Measurements from ENCODE around the gene VEPH1. TPM values are rescaled to one million over a fixed set of nuclear protein-coding genes. Genes with fewer than 3 reads are reported as not detected.

Gene VEPH1
- polyA plus RNA-seq, 1 of the 3 experiments (the other 2 are of a cell fraction), result 6.0 TPM

DNA sequence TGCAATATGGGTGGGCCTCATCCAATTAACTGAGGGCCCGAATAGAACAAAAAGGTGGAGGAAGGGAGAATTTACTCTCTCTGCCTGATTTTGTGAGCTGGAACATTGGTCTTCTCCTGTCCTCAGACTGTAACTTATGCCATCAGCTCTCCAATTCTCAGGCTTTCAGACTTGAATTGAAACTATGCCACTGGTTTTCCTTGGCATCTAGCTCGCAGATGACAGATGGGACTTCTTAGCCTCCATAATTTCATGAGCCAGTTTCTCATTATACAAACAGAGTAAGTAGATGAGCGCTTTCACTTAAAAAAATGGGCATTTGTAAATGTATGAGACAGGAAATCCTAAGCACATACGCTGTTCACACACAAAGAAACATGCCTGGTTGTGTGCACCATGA is 75.3 kb downstream of the VEPH1 start:
- no peaks in the 10 kb centered on the region for H3K9me3 ChIP-seq
- H4K20me1 ChIP-seq (ENCODE audit: insufficient read depth), result no peaks in the 10 kb centered on the region
- no peak overlapping the region for H3K9ac ChIP-seq
- H3F3A ChIP-seq (replicated peaks; ENCODE audit: insufficient read depth), result peaks cover 9% of the 10 kb centered on the region
- DNase-seq, result no peak
- no peaks in the 10 kb centered on the region for H3K9me2 ChIP-seq
- ChIA-PET CTCF (no interaction called here), POLR2A (no interaction called here)
- peaks cover 0 to 5% of the 10 kb centered on the region in 2 experiments for H3K36me3 ChIP-seq (replicated peaks in 1 of 2; ENCODE audit: control insufficient read depth in 1 of 2, insufficient read depth in 2 of 2, low read length in 1 of 2)
- H3K4me3 ChIP-seq (ENCODE audit: low read depth in 2 of 2, low read length in 1 of 2), result no peak overlapping the region
- peaks cover 0 to 24% of the 10 kb centered on the region in 2 experiments; a peak in 2 of 4 replicates for H3K4me1 ChIP-seq (ENCODE audit: control insufficient read depth in 1 of 2, insufficient read depth in 2 of 2, low read depth in 1 of 2, low read length in 1 of 2)
- no peak overlapping the region for H3K27ac ChIP-seq (ENCODE audit: low read depth in 2 of 2, low read length in 1 of 2)
- no peaks in the 10 kb centered on the region for H3K79me2 ChIP-seq (ENCODE audit: insufficient read depth)
- H3K27me3 ChIP-seq (ENCODE audit: insufficient read depth), result no peaks in the 10 kb centered on the region
- no peak overlapping the region for H3K4me2 ChIP-seq
- 91% methylated on average over 4 of the region's 4 CpGs for WGBS (ENCODE audit: low lambda C conversion rate)
- no peak overlapping the region for H2AFZ ChIP-seq (ENCODE audit: low read depth)
- TF ChIP-seq, protein P1, sequence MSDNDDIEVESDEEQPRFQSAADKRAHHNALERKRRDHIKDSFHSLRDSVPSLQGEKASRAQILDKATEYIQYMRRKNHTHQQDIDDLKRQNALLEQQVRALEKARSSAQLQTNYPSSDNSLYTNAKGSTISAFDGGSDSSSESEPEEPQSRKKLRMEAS (IDR thresholded peaks at IDR 0.05; ENCODE audit: low read depth), result no peak
- TF ChIP-seq YY1 (IDR thresholded peaks at IDR 0.05; ENCODE audit: low read depth) (no peak), GATA2 (CRISPR knock-in tag; IDR thresholded peaks at IDR 0.05) (no peak), POLR2AphosphoS5 (IDR thresholded peaks at IDR 0.05; ENCODE audit: low read depth, low read length) (no peak), TAF1 (IDR thresholded peaks at IDR 0.05; ENCODE audit: borderline replicate concordance, low read depth, low read length) (no peak), MEF2A (IDR thresholded peaks at IDR 0.05; ENCODE audit: borderline replicate concordance, low read depth) (no peak), FOXJ3 (CRISPR knock-in tag; IDR thresholded peaks at IDR 0.05) (no peak), TCF12 (IDR thresholded peaks at IDR 0.05) (no peak), SIN3A (IDR thresholded peaks at IDR 0.05; ENCODE audit: borderline replicate concordance, low read depth, low read length) (no peak), FOXM1 (IDR thresholded peaks at IDR 0.05; ENCODE audit: low read depth) (no peak), SMC3 (IDR thresholded peaks at IDR 0.05; ENCODE audit: low read depth, low read length) (no peak), CHD2 (IDR thresholded peaks at IDR 0.05; ENCODE audit: low read length, partially characterized antibody) (no peak)
- TF ChIP-seq, protein P2, sequence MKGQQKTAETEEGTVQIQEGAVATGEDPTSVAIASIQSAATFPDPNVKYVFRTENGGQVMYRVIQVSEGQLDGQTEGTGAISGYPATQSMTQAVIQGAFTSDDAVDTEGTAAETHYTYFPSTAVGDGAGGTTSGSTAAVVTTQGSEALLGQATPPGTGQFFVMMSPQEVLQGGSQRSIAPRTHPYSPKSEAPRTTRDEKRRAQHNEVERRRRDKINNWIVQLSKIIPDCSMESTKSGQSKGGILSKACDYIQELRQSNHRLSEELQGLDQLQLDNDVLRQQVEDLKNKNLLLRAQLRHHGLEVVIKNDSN (IDR thresholded peaks at IDR 0.05; ENCODE audit: borderline replicate concordance, low read depth), result no peak
- TF ChIP-seq, protein P3, sequence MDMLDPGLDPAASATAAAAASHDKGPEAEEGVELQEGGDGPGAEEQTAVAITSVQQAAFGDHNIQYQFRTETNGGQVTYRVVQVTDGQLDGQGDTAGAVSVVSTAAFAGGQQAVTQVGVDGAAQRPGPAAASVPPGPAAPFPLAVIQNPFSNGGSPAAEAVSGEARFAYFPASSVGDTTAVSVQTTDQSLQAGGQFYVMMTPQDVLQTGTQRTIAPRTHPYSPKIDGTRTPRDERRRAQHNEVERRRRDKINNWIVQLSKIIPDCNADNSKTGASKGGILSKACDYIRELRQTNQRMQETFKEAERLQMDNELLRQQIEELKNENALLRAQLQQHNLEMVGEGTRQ (IDR thresholded peaks at IDR 0.05; ENCODE audit: borderline replicate concordance, low read depth, low read length), result no peak
- TF ChIP-seq, protein P4, sequence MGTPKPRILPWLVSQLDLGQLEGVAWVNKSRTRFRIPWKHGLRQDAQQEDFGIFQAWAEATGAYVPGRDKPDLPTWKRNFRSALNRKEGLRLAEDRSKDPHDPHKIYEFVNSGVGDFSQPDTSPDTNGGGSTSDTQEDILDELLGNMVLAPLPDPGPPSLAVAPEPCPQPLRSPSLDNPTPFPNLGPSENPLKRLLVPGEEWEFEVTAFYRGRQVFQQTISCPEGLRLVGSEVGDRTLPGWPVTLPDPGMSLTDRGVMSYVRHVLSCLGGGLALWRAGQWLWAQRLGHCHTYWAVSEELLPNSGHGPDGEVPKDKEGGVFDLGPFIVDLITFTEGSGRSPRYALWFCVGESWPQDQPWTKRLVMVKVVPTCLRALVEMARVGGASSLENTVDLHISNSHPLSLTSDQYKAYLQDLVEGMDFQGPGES (IDR thresholded peaks at IDR 0.05; ENCODE audit: low read depth, low read length), result no peak
- TF ChIP-seq, protein P5, sequence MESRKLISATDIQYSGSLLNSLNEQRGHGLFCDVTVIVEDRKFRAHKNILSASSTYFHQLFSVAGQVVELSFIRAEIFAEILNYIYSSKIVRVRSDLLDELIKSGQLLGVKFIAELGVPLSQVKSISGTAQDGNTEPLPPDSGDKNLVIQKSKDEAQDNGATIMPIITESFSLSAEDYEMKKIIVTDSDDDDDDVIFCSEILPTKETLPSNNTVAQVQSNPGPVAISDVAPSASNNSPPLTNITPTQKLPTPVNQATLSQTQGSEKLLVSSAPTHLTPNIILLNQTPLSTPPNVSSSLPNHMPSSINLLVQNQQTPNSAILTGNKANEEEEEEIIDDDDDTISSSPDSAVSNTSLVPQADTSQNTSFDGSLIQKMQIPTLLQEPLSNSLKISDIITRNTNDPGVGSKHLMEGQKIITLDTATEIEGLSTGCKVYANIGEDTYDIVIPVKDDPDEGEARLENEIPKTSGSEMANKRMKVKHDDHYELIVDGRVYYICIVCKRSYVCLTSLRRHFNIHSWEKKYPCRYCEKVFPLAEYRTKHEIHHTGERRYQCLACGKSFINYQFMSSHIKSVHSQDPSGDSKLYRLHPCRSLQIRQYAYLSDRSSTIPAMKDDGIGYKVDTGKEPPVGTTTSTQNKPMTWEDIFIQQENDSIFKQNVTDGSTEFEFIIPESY (IDR thresholded peaks at IDR 0.05; ENCODE audit: borderline replicate concordance, low read depth), result no peak
- TF ChIP-seq, protein P6, sequence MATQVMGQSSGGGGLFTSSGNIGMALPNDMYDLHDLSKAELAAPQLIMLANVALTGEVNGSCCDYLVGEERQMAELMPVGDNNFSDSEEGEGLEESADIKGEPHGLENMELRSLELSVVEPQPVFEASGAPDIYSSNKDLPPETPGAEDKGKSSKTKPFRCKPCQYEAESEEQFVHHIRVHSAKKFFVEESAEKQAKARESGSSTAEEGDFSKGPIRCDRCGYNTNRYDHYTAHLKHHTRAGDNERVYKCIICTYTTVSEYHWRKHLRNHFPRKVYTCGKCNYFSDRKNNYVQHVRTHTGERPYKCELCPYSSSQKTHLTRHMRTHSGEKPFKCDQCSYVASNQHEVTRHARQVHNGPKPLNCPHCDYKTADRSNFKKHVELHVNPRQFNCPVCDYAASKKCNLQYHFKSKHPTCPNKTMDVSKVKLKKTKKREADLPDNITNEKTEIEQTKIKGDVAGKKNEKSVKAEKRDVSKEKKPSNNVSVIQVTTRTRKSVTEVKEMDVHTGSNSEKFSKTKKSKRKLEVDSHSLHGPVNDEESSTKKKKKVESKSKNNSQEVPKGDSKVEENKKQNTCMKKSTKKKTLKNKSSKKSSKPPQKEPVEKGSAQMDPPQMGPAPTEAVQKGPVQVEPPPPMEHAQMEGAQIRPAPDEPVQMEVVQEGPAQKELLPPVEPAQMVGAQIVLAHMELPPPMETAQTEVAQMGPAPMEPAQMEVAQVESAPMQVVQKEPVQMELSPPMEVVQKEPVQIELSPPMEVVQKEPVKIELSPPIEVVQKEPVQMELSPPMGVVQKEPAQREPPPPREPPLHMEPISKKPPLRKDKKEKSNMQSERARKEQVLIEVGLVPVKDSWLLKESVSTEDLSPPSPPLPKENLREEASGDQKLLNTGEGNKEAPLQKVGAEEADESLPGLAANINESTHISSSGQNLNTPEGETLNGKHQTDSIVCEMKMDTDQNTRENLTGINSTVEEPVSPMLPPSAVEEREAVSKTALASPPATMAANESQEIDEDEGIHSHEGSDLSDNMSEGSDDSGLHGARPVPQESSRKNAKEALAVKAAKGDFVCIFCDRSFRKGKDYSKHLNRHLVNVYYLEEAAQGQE (IDR thresholded peaks at IDR 0.05; ENCODE audit: low read depth, low read length), result no peak
- TF ChIP-seq, protein P7, sequence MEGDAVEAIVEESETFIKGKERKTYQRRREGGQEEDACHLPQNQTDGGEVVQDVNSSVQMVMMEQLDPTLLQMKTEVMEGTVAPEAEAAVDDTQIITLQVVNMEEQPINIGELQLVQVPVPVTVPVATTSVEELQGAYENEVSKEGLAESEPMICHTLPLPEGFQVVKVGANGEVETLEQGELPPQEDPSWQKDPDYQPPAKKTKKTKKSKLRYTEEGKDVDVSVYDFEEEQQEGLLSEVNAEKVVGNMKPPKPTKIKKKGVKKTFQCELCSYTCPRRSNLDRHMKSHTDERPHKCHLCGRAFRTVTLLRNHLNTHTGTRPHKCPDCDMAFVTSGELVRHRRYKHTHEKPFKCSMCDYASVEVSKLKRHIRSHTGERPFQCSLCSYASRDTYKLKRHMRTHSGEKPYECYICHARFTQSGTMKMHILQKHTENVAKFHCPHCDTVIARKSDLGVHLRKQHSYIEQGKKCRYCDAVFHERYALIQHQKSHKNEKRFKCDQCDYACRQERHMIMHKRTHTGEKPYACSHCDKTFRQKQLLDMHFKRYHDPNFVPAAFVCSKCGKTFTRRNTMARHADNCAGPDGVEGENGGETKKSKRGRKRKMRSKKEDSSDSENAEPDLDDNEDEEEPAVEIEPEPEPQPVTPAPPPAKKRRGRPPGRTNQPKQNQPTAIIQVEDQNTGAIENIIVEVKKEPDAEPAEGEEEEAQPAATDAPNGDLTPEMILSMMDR (IDR thresholded peaks at IDR 0.05), result no peak
- TF ChIP-seq, protein P8, sequence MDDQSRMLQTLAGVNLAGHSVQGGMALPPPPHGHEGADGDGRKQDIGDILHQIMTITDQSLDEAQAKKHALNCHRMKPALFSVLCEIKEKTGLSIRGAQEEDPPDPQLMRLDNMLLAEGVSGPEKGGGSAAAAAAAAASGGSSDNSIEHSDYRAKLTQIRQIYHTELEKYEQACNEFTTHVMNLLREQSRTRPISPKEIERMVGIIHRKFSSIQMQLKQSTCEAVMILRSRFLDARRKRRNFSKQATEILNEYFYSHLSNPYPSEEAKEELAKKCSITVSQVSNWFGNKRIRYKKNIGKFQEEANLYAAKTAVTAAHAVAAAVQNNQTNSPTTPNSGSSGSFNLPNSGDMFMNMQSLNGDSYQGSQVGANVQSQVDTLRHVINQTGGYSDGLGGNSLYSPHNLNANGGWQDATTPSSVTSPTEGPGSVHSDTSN (IDR thresholded peaks at IDR 0.05), result no peak

Measured in SK-N-SH (cell line).